Cardiac septum (tissue), 1 donor: ENCODE results near the gene STK4. TPM values are rescaled to one million over a fixed set of nuclear protein-coding genes. Genes with fewer than 3 reads are reported as not detected.
A peak's percentile ranks its signal among the peaks of the same experiment; 100 is the strongest.

ENCODE experiments used
- DNase-seq: peaks from one replicate; pipeline ENCODE4 v3.0.0-alpha.2; 2020; ENCODE audit warnings: low spot score
- intact Hi-C: fragments of 100-400 bp; cut with DNase I; formaldehyde crosslinking; loops from one replicate; pipeline ENCODE4 v1.14.0; 2022
- long read RNA-seq: library from polyadenylated mRNA; unstranded; transcript quantifications from one replicate; pipeline ENCODE4 v2.0.0, GENCODE V29; 2021
- total RNA-seq: library from RNA; stranded (reverse); fragmentation: NEBNext Ultra II Directional; extraction: Animal tissue kit (Norgen Biotek cat#: 25700); gene quantifications from one replicate; pipeline ENCODE4 v1.2.1, GENCODE V29; 2021
- donor health status: DM: no; HTN: no; CAD: no.

The STK4 gene
- 11.3 TPM for total RNA-seq
- long read RNA-seq, full-length matches to known transcripts: 4 of 13 reads
- long read RNA-seq, partial matches to known transcripts: 4 of 13 reads
- long read RNA-seq, other reads (novel, unspliced or antisense): 5 of 13 reads

DNA sequence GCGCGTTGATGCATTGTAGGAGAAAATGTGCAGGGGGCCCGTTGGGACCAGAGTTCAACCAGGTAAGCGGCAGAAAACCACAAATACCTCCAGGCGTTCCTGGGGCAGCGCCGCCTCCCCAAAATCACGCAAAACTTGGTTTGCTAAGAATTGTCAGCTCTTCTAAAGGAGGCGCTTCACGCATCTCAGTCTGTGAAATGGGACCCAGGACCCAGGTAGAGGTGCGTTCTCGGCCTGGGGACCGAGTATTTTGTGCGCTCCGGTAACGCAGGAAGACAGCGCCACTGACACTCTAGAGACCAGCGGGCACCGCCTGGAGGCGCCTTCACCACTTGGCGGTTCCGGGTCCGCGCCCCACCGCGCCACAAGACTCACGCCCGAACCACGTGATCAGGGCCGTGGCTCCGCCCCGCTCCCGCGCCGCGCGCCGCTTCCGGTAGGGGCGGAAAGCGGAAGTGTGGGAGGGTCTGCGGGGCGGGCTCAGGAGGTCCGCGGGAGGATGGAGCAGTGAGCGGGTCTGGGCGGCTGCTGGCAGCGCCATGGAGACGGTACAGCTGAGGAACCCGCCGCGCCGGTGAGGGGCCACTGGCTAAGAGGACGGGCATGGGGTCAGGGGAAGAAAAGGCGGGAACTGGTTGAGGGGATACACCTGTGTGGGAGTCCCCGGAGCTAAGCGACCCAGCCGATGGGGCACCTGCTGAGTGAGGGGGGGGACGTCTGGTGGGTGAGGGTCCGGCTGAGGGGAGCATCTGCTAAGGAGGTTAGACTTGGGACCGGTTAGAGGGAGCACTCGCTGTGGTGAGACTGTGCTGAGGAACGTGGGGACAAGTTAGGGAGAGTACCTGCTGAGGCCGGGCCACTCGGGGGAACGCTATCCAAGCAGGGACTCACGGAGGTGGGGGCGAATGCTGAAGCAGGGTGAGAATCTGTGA is at the start of gene STK4:
TSS of gene STK4 (plus strand) at position 483 of the 932 bp plus-strand sequence. CDS start at position 540, 57 bp downstream.
- intact Hi-C loops: no loop called here
- peak; percentile 97 for DNase-seq

DNA sequence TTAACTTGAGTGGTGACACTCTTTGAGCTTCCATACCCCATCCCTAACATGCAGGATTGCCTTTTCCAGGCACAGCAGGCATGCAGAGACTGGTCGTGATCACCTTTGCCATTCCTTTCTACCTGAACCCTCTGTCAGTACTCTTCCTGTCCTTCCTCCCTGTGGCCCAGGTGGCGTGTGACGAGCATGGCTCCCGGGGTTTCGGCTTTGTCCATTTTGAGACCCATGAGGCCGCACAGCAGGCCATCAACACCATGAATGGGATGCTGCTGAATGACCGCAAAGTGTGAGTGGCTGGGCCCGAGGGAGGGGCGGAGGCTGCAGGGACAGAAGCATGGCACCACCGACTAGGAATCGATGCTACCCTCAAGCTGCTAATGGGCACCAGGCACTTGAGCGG is 49.7 kb upstream of the STK4 start:
- no peak for DNase-seq
- intact Hi-C loops: no loop called here

DNA sequence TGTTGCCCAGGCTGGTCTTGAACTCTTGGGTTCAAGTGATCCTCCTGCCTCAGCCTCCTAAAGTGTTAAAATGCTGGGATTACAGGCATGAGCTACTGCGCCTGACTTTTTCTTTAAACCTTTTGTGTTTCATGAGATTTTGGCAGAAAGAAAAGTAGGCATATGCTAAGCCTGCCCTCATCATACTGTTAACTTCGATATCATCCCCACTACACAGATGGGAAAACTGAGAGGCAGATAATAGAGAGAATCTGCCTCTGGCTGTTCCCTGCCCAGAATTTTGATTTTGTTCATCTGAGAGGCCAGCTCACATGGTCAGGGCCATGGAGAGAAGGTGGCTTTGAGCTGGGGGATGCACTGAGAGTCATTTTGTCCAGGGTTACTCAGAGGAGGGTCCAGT is 48.9 kb upstream of the STK4 start:
- no peak for DNase-seq
- intact Hi-C loops: no loop called here

DNA sequence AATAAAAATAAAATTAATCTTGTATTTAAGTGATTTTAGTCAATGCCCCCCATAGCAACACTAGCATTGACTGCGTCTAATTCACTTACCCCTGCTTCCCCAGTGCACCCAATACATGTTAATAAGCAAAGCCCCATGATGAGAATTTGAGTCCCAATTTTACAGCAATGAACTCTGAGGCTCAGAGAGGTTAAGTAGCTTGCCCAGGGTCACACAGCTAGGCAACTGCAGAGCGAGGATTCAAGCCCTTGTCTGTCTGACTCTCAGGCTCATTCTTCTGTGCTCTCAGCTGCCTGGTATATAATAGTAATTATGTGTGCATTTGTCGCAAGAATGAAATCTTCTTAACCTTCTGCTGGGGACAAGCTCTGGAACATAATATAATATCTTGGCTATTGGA is 48.0 kb upstream of the STK4 start:
- no peak for DNase-seq
- intact Hi-C loops: no loop called here

DNA sequence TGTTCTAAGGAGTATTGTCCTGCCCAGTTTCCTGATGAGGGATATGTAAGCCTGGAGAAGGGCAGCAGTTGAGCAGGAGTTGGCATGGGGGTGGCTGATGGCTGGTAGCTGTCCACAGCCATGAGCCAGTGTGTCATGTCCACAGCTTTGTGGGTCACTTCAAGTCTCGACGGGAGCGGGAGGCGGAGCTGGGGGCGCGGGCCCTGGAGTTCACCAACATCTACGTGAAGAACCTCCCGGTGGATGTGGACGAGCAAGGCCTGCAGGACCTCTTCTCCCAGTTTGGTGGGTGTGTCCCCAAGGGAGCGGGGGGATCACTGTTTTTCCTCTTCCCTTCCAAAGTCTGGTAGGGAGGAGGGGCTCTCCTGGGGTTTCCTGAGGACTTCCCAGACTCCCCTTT is 47.6 kb upstream of the STK4 start:
- intact Hi-C loops: no loop called here
- no peak for DNase-seq

DNA sequence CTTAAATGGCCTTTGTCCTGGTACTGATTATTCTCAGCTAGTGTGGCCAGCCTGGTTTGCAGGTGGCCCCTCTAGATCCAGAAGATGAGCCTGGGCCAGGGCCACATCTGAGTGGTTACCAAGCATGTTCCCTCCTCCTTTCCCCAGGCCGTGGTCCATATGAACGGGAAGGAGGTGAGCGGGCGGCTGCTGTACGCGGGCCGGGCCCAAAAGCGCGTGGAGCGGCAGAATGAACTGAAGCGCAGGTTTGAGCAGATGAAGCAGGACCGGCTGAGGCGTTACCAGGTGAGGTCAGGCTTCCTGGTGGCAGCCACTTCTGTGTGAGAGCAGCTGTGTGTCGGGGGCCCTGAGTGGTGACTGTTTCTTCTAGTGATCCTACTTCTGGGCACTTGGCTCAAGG is 44.9 kb upstream of the STK4 start:
- peak; percentile 73 for DNase-seq
- intact Hi-C loops: no loop called here

DNA sequence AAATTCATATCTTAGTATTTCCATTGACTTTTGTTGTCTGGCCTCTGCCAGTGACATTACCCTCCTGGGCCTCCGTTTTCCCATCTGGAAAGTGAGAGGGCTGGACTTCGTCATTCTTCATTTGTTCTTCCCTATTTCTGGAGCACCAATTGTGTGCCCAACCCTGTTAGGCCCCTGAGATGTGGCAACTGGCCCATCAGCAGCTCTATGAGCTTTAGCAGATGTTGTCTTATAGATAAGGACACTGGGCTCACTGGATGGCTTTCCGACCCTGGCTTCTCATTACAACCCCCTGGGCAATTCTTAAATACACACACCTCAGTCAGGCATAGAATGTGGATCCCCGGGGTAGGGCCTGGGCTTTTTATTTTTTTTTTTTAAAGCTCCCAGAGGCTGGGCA is 41.8 kb upstream of the STK4 start:
- intact Hi-C loops: no loop called here

DNA sequence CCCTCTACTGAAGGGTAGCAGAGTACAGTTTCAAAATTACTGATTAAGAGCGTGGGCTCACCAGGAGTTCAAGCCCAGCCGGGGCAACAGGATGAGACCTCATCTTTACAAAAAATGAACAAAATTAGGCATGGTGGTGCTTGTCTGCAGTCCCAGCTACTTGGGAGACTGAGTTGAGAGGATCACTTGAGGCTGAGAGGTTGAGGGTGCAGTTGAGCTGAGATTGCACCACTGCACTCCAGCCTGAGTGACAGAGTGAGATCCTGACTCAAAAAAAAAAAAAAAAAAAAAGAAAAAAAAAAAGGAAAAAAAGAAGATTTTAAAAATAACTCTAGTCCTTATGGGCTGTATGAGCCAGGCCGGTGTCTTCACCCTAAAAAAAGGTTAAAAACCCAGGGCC is 37.7 kb upstream of the STK4 start:
- intact Hi-C loops: no loop called here
- DNase-seq: no peak

More for the DNA sequence above, 41.8 kb upstream of the STK4 start:
- DNase-seq: no peak

DNA sequence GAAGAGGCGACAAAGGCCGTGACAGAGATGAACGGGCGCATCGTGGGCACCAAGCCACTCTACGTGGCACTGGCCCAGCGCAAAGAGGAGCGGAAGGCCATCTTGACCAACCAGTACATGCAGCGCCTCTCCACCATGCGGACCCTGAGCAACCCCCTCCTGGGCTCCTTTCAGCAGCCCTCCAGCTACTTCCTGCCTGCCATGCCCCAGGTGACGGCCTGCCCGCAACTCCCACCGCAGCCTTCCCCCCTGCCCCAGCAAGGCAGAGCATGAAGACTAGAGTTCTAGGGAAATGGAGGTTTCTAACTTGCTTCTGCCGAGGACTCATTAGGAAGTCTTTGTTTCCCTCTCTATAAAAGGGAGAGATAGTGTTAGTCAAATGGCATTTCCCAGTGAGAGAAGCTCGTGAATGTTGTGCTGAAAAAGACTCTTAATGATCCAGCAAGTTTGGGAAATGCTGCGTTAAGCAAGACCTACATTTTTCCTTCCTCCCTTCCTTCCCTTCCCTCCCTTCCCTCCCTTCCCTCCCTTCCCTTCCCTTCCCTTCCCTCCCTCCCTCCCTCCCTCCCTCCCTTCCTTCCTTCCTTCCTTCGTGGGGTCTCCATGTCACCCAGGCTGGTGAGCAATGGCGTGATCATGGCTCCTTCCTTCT is 35.7 kb upstream of the STK4 start:
- DNase-seq: no peak
- intact Hi-C loops: no loop called here

DNA sequence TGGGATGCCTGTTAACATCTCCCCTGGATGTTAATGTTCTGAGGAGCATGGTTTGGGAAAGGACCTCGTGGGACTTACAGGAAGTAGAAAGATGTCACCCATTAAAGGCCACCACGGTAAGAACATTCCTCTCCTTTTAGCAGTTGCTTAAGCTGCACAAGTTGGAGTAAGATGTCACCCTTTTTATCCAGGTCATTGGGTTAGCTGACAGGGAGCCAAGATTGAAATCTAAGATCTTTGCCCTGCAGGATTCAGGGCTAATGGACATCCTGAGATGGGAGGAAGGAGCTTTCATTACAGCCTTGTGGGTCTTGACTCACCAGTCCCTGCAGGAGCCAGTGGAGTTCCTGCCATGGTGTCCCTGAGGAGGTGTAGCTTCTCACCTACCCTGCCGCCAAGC is 34.4 kb upstream of the STK4 start:
- no peak for DNase-seq
- intact Hi-C loops: no loop called here

DNA sequence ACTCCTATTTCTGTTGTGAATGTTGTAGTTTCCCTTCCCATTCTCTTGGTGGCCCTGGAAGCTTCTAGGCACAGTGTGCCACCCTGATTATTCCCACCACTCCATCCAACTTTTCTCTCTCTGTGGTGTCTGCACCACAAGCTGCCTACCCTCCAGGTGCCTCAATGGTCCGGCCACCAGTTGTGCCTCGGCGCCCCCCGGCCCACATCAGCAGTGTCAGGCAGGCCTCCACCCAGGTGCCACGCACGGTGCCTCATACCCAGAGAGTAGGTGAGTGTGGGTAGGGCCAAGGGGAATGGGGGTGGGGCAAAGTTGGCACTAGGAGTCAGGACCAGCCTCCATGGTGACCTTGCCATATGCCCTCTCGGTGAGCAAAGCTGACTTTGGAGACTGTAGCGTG is 33.4 kb upstream of the STK4 start:
- intact Hi-C loops: no loop called here
- DNase-seq: no peak

DNA sequence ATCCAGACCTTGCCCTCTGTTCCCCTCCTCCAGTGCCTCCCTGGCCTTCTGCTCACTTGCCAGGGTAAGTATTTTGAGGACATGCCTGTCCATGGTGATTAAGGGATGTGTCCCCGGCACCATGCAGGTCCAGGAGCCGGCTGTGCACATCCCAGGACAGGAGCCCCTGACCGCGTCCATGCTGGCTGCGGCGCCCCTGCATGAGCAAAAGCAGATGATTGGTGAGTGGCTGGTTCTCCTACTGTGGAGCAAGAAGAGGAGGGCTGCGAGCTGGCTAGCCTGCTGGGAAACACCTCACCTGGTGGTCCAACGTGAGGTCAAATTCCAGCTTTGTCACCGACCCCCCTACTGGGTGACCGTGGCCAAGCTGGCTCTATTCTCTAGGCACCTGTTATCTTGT is 29.8 kb upstream of the STK4 start:
- DNase-seq: no peak
- intact Hi-C loops: no loop called here

DNA sequence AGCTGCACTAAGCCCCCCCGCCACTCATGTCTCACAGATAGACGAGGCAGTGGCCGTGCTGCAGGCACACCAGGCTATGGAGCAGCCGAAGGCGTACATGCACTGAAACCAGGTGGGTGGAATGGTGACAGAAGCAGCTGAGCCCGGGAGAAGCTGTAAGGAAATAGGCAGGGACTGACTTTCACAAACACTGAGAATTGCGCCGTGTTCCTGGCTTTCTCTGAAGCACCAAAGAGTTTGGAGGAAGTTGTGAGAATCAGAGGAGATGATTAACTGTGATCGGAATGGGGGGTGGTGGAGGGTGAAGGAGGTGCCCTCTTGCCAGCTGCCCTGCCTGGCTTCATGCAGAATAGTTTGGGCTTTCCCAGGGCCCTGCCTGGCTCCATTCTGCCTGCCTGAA is 27.7 kb upstream of the STK4 start:
- intact Hi-C loops: no loop called here
- no peak for DNase-seq

DNA sequence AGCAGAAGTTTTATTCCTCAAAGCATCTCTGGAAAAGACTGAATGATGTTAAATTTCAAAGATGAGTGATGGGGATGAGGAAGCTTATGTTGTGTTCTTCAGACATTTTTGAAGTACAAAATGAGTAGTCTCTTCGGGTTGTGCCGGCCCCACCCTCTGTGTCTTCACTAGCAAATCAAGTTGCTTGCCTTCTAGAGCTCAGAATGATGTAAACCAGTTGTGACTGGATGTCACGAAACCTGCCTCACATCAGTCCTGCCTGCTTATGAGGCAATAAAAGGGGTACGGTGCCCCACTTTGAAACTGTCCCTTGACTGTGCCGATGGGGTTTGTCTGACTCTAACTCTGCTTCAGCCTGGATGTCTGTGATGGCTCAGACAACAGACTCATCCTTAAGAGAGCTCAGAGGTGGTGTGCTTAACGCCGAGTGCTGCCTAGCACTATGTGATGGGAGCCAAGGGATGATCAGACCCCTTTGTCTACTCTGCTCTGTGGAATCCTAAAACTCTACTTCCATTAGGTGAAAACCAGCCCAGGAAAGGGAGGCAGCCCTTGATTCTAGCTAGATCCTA is 25.1 kb upstream of the STK4 start:
- intact Hi-C loops: no loop called here
- DNase-seq: no peak

DNA sequence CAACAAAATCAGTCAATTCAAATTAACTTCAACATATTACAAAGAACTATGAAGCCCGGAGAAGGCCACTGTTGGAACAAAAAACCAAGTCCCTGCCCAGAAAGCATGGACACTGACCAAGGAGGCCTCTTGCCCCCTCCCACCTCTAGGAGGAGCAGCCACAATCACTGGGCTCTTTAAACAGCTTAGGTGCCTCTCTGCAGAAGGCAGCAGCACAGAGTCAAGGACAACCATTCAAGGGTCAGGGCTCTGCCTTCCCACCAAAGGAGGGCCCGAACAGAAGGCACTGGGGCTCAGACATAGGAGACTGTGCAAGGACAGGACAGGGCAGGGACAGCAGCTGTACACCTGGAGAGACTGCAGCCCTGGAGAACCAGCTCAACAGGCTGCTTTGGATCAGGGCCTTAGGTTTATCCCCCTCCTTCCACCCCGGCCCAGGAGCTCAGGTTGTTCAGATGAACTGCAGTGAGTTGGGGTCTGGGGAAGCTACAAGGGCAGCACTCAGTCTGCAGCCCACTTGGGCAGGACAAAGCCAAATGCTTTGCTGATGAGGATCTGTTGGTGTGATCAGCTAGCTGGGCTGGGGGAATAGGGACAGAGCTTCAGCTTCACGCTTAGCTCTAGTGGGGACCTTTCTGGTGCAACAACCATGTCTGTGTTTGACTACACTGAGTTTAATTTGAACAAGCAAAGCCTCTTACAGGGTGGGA is 23.9 kb upstream of the STK4 start:
- intact Hi-C loops: no loop called here

DNA sequence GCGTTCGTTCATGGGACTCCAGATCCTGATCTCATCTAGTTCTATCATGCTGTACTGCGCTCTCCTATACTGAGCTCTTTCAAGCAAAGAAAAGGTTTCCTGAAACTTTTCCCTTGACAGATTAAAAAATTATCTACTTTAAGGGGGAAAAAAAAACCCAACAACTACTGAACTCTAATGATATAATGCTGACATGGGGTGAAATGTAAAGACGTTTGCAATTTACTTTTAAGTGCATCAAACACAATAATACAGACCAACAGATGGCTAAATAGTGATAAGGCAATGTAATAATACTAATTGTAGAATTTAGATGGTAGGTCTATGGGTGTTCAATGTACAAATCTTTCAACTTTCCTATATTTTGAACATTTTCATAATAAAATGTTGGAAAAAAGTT is 22.5 kb upstream of the STK4 start:
- DNase-seq: no peak
- intact Hi-C loops: no loop called here

More for the DNA sequence above, 23.9 kb upstream of the STK4 start:
- no peak for DNase-seq

DNA sequence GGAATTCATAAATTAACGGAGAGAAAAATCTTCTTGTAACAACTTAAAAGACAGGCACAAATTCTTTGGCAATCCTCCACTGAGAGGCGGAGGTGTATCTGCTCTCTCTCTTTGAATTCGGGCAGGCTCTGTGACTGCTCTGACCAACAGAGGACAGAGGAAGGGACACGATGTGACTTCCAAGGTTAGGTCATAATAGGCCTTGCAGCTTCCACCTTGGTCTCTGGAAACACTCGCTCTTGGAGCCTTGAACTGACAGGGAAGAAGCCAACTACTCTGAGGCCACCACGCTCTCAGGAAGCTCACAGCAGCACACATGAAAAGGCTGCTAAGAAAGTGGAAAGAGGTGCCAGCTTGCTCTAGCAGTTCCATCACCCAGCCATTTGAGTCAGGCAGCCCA is 21.1 kb upstream of the STK4 start:
- DNase-seq: no peak
- intact Hi-C loops: no loop called here

DNA sequence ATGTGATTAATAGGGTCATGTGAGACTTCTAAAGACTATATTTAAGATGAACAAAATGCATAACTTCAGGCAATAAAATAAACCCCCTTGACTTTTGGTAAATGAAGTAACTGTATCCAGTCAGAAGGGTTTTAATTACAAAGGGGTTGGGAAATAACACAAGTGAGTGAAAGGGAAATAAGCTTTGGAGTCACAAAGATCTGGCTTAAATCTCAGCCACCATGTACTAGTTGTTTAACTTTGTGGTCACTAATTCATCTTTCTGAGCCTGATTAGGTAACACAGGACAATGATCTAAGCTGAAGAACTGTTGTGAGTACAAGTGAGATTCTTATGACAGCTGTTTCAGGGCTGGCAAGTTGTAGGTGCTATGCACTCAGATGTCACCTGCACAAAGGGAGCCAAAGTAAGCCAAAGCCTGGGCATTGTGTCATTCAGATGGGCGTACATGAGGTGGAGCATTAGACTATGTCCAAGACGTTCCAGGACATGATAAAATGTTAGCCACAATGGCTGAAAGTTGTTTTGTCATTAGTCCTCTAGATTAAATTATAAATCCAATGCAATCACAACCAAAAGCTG is 19.9 kb upstream of the STK4 start:
- no peak for DNase-seq
- intact Hi-C loops: no loop called here

DNA sequence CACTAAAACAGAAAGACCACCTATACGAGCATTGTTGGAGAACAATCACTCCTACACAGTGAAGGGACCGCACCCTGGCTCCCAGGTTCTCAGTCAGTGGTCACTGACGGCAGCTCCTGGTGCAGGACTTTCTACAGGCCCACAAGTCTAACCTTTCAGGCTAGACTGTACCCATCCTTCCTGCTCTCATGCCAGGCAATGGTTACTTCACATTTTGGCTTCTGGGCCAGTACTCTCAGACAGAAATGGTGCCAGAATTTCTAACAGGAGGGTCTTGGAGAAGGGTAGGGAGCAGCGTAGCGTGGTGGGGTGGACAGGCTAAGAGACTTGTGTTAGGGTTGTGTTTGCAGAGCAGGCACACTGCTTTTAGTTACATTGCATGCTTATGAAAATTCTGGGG is 18.2 kb upstream of the STK4 start:
- intact Hi-C loops: no loop called here
- no peak for DNase-seq

DNA sequence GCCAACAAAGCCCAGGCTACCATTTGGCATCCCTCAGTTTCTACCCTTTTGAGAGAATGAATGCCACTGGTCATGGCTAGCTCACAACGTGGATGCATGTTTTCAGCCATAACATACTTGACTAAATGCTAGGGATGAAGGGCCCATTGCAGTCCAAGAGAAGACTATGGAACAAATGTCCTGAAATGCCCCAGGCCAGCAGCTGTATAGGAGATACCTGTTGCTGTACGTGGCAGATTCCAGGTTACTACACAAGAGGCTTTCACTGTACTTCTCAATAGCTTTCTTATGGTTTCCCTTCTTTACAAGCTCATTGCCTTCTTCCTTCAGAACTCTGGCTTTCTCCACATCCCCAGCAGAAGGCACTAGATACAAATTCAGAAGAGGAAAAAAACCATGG is 17.8 kb upstream of the STK4 start:
- intact Hi-C loops: no loop called here
- no peak for DNase-seq
